Stomach (tissue), 4 donors: ENCODE results near the gene CRYBG1.

Experiments
- CTCF ChIP-seq, 7 experiments: fragments of 450-650 bp in 4 of 7; fragments of 200-600 bp in 3 of 7; sonication (generic) in 3 of 7; IDR thresholded peaks; one replicate each; pipeline ENCODE4 v1.5.1; 2016 to 2019; ENCODE audit warnings: antibody characterized with exemption in 7 of 7, control low read depth in 2 of 7, mild to moderate bottlenecking in 1 of 7
- EP300 ChIP-seq: sonication (generic); formaldehyde crosslinking; IDR thresholded peaks from one replicate; pipeline ENCODE4 v1.6.1; 2017; ENCODE audit warnings: antibody characterized with exemption
- POLR2A ChIP-seq, 4 donors: fragments of 450-650 bp; IDR thresholded peaks; one replicate each; pipeline ENCODE4 v1.6.1; 2016; ENCODE audit warnings: antibody characterized with exemption in 4 of 4, control low read depth in 2 of 4, mild to moderate bottlenecking in 1 of 4, moderate library complexity in 1 of 4
- POLR2AphosphoS5 ChIP-seq, 3 donors: sonication (generic); formaldehyde crosslinking; IDR thresholded peaks; one replicate each; pipeline ENCODE4 v1.6.1; 2016; ENCODE audit warnings: antibody characterized with exemption in 3 of 3

GRCh38 chr6:106439459-106439858, 78.9 kb downstream of the CRYBG1 start:
- TF ChIP-seq CTCF (IDR thresholded peaks at IDR 0.05) = no peak
- no peak for TF ChIP-seq POLR2A (IDR thresholded peaks at IDR 0.05)
- no peak for TF ChIP-seq POLR2AphosphoS5 (IDR thresholded peaks at IDR 0.05)
- no peak for TF ChIP-seq EP300
